Prostate gland (tissue), 2 donors: Measurements from ENCODE around the gene TSEN34.

Experiments used
- POLR2A ChIP-seq: fragments of 450-650 bp; IDR thresholded peaks from one replicate; pipeline ENCODE4 v1.6.1; 2016; ENCODE audit warnings: antibody characterized with exemption, mild to moderate bottlenecking
- POLR2AphosphoS5 ChIP-seq: sonication (generic); formaldehyde crosslinking; IDR thresholded peaks from one replicate; pipeline ENCODE4 v1.6.1; 2017; ENCODE audit warnings: antibody characterized with exemption
- TF ChIP-seq, protein P1 (sequence below), 4 experiments: fragments of 200-600 bp in 2 of 4; fragments of 450-650 bp in 2 of 4; sonication (generic) in 2 of 4; IDR thresholded peaks; 1 replicate in 3 of 4; 2 replicates in 1 of 4; pipeline ENCODE4 v1.5.1; 2016 to 2019; ENCODE audit warnings: antibody characterized with exemption in 4 of 4, mild to moderate bottlenecking in 2 of 4, moderate library complexity in 2 of 4

DNA sequence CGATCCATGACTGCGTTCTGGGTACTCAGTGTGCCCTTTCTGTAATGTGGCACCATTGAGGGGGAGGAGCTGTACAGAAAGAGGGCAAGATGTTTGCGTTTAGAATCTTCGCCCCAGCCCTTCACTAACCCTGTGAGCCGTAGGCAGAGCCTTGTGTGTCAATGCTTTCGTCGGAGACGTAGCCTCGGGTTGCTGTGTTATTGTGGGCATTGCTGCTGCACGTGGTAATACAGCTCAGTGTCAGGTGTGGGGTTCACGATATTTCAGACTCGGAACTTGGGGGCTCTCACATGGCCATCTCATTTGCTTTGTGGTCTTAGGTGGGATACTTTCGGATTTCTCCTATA lies 15.7 kb downstream of the TSEN34 start:
- TF ChIP-seq POLR2A (no peak), POLR2AphosphoS5 (no peak)
- TF ChIP-seq, protein P1, sequence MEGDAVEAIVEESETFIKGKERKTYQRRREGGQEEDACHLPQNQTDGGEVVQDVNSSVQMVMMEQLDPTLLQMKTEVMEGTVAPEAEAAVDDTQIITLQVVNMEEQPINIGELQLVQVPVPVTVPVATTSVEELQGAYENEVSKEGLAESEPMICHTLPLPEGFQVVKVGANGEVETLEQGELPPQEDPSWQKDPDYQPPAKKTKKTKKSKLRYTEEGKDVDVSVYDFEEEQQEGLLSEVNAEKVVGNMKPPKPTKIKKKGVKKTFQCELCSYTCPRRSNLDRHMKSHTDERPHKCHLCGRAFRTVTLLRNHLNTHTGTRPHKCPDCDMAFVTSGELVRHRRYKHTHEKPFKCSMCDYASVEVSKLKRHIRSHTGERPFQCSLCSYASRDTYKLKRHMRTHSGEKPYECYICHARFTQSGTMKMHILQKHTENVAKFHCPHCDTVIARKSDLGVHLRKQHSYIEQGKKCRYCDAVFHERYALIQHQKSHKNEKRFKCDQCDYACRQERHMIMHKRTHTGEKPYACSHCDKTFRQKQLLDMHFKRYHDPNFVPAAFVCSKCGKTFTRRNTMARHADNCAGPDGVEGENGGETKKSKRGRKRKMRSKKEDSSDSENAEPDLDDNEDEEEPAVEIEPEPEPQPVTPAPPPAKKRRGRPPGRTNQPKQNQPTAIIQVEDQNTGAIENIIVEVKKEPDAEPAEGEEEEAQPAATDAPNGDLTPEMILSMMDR (IDR thresholded peaks at IDR 0.05), result no peak
